ENCODE results near the gene NKPD1. TPM values are rescaled to one million over a fixed set of nuclear protein-coding genes. Genes with fewer than 3 reads are reported as not detected.

The NKPD1 gene
- total and polyA plus RNA-seq, 9 of the 15 experiments (the other 6 are each of a cell fraction or from before 2014, with no cell fraction given) = 0.03 to 0.09 (median 0.04) TPM; not detected in 5

DNA sequence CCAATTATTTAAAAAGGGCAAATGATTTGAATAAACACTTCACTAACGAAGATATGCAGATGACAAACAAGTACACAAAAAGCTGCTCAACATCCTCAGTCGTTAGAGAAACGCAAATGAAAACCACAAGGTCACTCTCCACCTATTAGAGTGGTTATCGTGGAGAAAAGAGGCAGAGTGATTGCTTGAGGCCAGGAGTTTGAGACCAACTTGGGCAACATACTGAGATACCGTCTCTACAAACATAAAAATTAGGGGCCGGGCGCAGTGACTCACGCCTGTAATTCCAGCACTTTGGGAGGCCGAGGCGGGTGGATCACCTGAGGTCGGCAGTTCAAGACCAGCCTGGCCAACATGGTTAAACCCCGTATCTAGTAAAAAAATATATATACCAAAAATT, 45.0 kb upstream of the NKPD1 start:
- intact Hi-C loops (cut with micrococcal nuclease) (no loop called here), in situ Hi-C loops (cut with MboI) (no loop called here)
- TF ChIP-seq JUND (IDR thresholded peaks at IDR 0.05; ENCODE audit: borderline replicate concordance, low read depth, low read length) = peak; percentile 36; the same call in 1 of the 2 replicates
- no peak; the same call in 2 of the 3 replicates for TF ChIP-seq JUND (tag; IDR thresholded peaks at IDR 0.05; ENCODE audit: borderline replicate concordance, low read depth, low read length)
- TF ChIP-seq, protein P1, sequence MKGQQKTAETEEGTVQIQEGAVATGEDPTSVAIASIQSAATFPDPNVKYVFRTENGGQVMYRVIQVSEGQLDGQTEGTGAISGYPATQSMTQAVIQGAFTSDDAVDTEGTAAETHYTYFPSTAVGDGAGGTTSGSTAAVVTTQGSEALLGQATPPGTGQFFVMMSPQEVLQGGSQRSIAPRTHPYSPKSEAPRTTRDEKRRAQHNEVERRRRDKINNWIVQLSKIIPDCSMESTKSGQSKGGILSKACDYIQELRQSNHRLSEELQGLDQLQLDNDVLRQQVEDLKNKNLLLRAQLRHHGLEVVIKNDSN (CRISPR knock-in tag; IDR thresholded peaks at IDR 0.05) = no peak
- 0 out of 2 replicates have a peak, but pooled peaks have one; percentile 17 for TF ChIP-seq CEBPB (tag; IDR thresholded peaks at IDR 0.05)
- TF ChIP-seq ATF1 (CRISPR knock-in tag; IDR thresholded peaks at IDR 0.05) = no peak
- TF ChIP-seq ATF1 (tag; IDR thresholded peaks at IDR 0.05) = no peak
- no peak for TF ChIP-seq CEBPG (CRISPR knock-in tag; IDR thresholded peaks at IDR 0.05)
- TF ChIP-seq CEBPG (tag; conservative IDR thresholded peaks at IDR 0.05 in 1 of 2, IDR thresholded peaks at IDR 0.05 in 1 of 2) = peak in 1 of 2 experiments; percentile 57; a peak in 1 of 4 replicates
- TF ChIP-seq, protein P2, sequence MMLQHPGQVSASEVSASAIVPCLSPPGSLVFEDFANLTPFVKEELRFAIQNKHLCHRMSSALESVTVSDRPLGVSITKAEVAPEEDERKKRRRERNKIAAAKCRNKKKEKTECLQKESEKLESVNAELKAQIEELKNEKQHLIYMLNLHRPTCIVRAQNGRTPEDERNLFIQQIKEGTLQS (IDR thresholded peaks at IDR 0.05) = peak; percentile 25; the same call in 1 of the 2 replicates
- TF ChIP-seq, protein P2 (CRISPR knock-in tag; conservative IDR thresholded peaks at IDR 0.05) = no peak
- no peak for TF ChIP-seq HNRNPL (IDR thresholded peaks at IDR 0.05; ENCODE audit: low read depth, low read length)
- peak; percentile 44 to 56; a peak in 3 of 4 replicates for TF ChIP-seq KDM1A (IDR thresholded peaks at IDR 0.05)
- TF ChIP-seq ARID1B (IDR thresholded peaks at IDR 0.05) = peak; percentile 45
- peak; percentile 68 for TF ChIP-seq FOSL1 (tag; conservative IDR thresholded peaks at IDR 0.05)
- Histone ChIP-seq H3K9me3 (replicated peaks; ENCODE audit: control insufficient read depth, insufficient read depth, low read depth, low read length) (no peaks in the 10 kb centered on the region), H3K27me3 (ENCODE audit: control insufficient read depth in 2 of 2, insufficient read depth in 2 of 2, low read length in 2 of 2) (no peaks in the 10 kb centered on the region), H3K9me1 (ENCODE audit: control insufficient read depth, insufficient read depth, low read length) (no peaks in the 10 kb centered on the region), H3K4me3 (no peak overlapping the region), H2AFZ (ENCODE audit: low read depth, low read length) (no peak overlapping the region), H3K9ac (ENCODE audit: insufficient read depth in 1 of 2, low read depth in 2 of 2, low read length in 2 of 2) (no peak overlapping the region), H3K79me2 (ENCODE audit: control insufficient read depth, insufficient read depth, low read length) (no peaks in the 10 kb centered on the region), H3K4me1 (replicated peaks in 1 of 2; ENCODE audit: control insufficient read depth in 2 of 2, insufficient read depth in 2 of 2, low read length in 2 of 2) (no peaks in the 10 kb centered on the region; a peak in 1 of 5 replicates), H3K4me2 (ENCODE audit: insufficient read depth, low read length) (no peak overlapping the region), H4K20me1 (replicated peaks; ENCODE audit: control insufficient read depth, insufficient read depth, low read length) (no peaks in the 10 kb centered on the region), H3K36me3 (ENCODE audit: control insufficient read depth, insufficient read depth, low read length) (no peaks in the 10 kb centered on the region), H3K27ac (ENCODE audit: extremely low read depth, low read depth, low read length) (no peak overlapping the region)
- no TSS peak for BruUV-seq (replicated peaks)
- DNase-seq (ENCODE audit: extremely low read depth in 1 of 4, low spot score in 3 of 4) = peak in 1 of 4 experiments; percentile 37
- CTCF ChIA-PET (ENCODE audit: low intra/inter-chr PET ratio) = no interaction called here
- FAIRE-seq = no peak
- ATAC-seq = peak; percentile 57
- WGBS (ENCODE audit: insufficient coverage, low coverage, missing lambda C conversion rate) = 4% methylated on average over 12 of the region's 12 CpGs
- POLR2A ChIA-PET = no interaction called here

Data from K562 (cell line).